ENCODE data around the gene UPP1.
"Not testable (repeated sequence)": the region's sequence is repeated elsewhere in the genome, so short reads cannot be mapped to it uniquely, and the experiment has no call there.

The UPP1 gene

DNA sequence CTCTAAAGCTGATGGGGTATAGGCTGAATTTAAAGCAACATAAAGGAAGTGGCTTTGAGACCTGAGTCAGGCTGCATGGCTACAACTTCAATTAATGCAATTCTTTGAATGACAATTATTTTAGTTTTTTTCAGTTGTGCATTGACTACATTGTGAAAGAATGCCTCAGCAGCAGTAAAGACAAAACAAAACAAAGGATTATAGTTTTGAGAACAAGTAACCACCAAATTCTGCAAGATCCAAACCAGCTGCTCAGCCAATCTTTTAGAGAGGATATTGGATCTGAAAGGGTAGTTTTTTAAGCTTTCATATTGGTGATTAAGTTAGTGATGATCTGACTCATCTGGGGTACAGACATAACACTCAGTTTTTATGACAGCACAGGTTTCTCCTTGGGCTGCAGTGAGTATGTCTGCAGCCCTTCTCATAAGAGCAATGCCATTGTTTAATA, 41.6 kb downstream of the UPP1 start:
- TF ChIP-seq, protein P1, sequence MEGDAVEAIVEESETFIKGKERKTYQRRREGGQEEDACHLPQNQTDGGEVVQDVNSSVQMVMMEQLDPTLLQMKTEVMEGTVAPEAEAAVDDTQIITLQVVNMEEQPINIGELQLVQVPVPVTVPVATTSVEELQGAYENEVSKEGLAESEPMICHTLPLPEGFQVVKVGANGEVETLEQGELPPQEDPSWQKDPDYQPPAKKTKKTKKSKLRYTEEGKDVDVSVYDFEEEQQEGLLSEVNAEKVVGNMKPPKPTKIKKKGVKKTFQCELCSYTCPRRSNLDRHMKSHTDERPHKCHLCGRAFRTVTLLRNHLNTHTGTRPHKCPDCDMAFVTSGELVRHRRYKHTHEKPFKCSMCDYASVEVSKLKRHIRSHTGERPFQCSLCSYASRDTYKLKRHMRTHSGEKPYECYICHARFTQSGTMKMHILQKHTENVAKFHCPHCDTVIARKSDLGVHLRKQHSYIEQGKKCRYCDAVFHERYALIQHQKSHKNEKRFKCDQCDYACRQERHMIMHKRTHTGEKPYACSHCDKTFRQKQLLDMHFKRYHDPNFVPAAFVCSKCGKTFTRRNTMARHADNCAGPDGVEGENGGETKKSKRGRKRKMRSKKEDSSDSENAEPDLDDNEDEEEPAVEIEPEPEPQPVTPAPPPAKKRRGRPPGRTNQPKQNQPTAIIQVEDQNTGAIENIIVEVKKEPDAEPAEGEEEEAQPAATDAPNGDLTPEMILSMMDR (IDR thresholded peaks at IDR 0.05; ENCODE audit: extremely low read depth, missing control alignments): no peak
- DNase-seq (ENCODE audit: low spot score): no peak

DNA sequence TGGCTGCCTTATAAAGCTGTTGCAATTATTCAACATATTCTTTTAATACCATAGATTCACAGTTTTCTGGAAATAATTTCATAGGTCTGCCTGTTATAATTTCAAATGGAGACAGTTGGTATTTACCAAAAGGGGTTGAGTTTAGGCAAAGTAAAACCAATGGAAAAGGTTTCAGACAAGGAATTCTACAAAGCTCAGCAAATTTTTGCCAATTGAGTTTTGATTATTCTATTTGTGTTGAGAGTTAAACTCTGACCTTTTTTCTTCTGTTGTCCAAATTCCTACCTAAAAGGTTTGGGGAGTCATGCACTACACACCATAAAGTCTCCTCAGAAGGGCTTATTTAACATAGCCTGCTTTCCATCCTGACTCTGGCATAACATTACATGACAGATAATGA, 43.7 kb downstream of the UPP1 start:
- DNase-seq (ENCODE audit: low spot score): no peak
- TF ChIP-seq, protein P1 (IDR thresholded peaks at IDR 0.05; ENCODE audit: extremely low read depth, missing control alignments): no peak

DNA sequence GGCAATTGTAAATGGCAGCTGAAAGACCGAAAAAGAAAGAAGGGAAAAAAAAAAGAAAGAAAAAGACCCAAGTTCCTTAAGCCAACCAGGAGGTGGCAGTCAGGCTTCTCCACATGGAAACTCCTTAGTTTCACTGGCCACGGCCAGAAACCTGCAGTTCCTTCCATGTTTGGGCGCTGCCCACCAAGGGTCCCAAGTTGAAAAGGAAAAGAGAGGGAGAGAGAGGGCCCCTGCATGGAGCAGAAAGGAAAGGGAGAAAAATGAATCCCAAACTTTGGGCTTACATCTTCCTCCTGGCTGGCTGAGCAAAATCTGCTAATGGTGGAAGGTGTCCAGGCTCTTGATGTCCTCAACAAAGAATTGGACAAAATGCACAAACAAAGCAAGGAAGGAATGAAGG, 50.4 kb downstream of the UPP1 start:
- TF ChIP-seq, protein P1 (IDR thresholded peaks at IDR 0.05; ENCODE audit: extremely low read depth, missing control alignments): no peak
- DNase-seq (ENCODE audit: low spot score): no peak

DNA sequence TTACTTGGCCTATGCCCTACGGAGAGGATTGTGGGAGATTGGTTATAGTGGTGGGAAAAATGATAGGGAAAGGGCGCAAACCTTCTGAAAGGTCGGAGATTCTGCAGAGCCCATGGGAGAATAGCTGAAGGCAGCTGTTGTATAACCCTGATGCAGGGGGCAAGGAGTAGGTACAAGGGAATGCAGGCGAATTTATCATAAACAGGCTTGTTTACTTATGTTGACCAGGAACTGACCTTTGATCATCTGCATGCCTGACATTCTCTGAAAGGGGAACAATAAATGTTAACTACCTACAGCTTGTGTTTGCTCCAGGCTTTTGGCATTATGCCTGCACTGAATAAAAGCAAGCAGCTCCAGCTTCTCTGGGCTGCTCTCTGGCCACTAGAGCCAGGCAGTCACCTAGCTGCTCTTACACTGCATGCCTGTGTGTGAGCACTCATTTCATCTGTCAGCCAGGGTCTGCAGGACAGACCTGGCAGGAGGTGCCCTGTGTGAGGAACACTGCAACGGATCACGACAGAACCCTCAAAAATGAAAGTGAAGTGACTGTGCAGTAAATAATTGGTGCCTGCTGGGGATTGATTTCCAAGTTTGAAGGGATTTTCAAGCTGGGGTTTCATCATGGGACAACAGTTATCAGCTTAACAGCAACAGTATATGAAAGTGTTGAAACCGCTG, 51.1 kb downstream of the UPP1 start:
- DNase-seq (ENCODE audit: low spot score): no peak
- TF ChIP-seq, protein P1 (IDR thresholded peaks at IDR 0.05; ENCODE audit: extremely low read depth, missing control alignments): no peak

DNA sequence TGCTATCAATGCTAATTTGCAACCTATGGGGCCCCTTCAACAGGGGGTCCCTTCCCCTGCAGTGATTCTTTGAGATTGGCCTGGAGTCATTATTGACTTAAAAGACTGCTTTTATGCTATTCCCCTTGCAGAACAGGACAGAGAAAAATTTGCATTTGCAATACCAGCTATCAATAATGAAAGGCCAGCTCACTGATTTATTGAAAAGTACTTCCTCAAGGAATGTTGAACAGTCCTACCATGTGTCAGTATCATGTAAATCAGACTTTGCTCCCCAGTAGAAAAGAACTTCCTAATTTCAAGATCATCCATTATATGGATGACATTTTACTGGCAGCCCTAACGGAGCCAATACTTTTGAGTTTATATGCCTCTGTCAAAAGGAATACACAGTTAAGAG, 52.5 kb downstream of the UPP1 start:
- no peak for DNase-seq (ENCODE audit: low spot score)
- TF ChIP-seq, protein P1 (IDR thresholded peaks at IDR 0.05; ENCODE audit: extremely low read depth, missing control alignments): no peak

DNA sequence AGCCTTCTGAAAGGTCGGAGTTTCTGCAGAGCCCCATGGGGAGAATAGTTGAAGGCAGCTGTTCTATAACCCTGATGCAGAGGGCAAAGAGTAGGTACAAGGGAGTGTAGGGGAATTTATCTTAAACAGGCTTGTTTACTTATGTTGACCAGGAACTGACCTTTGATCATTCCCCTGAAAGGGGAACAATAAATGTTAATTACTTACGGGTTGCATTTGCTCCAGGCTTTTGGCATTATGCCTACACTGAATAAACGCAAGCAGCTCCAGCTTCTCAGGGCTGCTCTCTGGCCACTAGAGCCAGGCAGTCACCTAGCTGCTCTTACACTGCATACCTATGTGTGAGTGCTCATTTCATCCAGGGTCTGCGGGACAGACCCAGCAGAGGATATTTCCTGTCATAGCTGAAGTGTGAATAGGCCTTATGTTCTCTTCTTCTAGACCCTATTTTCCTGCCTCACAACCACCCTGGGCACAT, 55.3 kb downstream of the UPP1 start:
- TF ChIP-seq, protein P1 (IDR thresholded peaks at IDR 0.05; ENCODE audit: extremely low read depth, missing control alignments): no peak
- DNase-seq (ENCODE audit: low spot score): no peak

DNA sequence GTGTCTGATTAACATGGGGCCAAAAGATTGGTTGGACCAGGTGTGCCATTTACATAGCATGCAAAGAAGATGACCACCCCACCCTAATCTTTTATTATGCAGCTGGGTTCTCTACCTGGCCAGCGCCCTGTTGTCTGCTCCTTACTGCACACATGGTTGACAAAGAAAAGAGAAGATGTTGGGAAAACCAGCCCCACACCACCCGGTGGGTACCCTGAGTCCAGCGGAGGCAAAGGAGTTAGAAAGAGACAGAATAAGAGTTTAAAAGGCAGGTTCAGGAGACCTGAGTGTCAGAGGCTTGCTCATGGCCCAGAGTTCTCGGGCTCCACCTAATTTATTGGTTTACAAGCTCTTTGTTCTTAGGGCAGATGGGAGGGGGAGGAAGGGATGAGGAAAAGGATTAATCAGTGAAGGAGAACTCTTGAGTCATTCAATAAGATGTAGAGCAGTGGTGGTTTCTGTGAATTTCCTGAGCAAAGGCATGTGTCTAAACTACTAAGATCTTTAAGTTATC, 58.1 kb downstream of the UPP1 start:
- TF ChIP-seq, protein P1 (IDR thresholded peaks at IDR 0.05; ENCODE audit: extremely low read depth, missing control alignments): no peak
- no peak for DNase-seq (ENCODE audit: low spot score)

DNA sequence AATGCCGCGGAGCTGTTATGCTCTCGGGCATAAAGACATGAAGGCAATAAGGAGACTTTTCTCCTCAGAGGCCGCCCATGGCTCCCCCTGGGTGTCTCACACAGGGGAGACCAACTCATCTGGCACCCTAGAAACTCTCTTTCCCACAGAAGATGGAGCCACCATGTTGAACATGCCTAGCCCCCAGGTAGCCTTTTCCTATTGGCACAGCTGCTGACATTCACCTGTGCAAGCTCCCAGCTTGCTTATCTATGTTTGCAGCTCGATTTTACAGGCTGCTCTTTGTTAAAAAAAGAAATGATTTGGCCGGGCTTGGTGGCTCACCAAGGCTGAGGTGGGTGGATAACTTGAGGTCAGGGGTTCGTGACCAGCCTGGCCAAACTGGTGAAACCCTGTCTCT, 58.6 kb downstream of the UPP1 start:
- not testable (repeated sequence) for DNase-seq (ENCODE audit: low spot score)
